Stimulated activated CD8-positive, alpha-beta memory T cell treated with anti-CD3 and anti-CD28 coated beads, Interleukin-15, amount 100 ng/mL, for 48 hours (primary cell): Measurements from ENCODE around the gene VAV3.
"Not testable (repeated sequence)": the region's sequence is repeated elsewhere in the genome, so short reads cannot be mapped to it uniquely, and the experiment has no call there.

Experiments
- DNase-seq, 2 donors: peaks; one replicate each; pipeline ENCODE4 v3.0.0-alpha.2; 2020; ENCODE audit warnings: low read depth in 2 of 2

Gene VAV3

DNA sequence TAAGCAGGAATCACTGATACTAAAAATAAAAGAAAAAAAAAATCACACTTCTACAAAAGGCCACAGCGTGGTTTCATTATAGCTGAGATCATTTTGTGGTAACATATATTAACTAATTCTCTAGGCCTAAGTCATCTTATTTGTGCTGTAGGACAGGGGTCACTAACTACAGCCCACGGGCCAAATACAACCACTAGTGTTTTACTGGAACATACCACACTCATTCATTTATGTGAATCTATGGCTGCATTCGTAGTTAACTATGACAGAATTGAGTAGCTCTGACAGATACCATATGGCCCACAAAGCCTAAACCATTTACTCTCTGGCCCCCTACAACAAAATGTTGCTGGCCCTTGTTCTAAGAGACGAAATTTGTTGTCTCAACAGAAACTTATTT lies 224.4 kb downstream of the VAV3 start:
- DNase-seq = no peak

DNA sequence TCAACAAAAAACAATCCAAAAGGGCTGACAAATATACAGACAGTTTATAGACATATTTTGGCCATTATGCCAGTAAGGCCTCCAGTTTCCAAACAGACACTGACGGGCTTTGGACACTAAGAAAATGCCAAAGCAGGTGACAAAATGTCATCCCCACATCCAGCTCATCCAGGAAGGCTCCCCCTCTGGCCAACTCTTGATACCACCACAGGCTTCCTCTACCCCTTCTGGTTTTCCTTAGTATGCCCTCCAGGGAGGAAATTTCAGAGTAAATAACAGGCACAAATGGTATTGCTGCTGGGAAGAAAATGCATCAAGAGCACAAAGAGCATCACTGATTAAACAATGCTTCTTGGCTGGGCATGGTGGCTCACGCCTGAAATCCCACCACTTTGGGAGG lies 225.3 kb downstream of the VAV3 start:
- DNase-seq = no peak

GRCh38 chr1:107739201-107739600 lies 225.8 kb downstream of the VAV3 start:
- no peak for DNase-seq

DNA sequence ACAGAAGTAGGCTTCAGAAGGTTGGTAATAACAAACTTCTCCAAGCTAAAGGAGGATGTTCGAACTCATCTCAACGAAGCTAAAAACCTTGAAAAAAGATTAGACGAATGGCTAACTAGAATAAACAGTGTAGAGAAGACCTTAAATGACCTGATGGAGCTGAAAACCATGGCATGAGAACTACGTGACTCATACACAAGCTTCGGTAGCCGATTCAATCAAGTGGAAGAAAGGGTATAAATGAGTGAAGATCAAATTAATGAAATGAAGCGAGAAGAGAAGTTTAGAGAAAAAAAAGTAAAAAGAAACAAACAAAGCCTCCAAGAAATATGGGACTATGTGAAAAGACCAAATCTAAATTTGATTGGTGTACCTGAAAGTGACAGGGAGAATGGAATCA lies 231.6 kb downstream of the VAV3 start:
- DNase-seq = not testable (repeated sequence)

DNA sequence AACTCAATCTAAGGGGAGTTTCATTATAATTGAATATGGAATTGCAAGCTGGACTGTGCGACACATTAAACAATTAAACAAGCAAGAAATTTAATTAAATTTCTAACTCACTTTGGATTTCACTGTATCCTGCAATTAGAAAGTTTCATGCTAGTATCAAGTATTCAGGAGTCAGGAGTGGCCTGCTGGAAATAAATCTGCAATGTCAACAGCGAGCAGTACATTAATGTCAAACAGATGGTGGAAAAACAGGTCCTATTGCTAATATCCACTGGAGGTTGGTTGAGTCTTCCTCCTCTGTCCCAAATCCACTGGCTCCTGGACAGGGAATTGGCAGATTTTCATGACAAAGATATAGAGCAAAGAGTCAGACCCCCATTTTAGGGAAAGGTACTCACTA lies 237.1 kb downstream of the VAV3 start:
- no peak for DNase-seq

DNA sequence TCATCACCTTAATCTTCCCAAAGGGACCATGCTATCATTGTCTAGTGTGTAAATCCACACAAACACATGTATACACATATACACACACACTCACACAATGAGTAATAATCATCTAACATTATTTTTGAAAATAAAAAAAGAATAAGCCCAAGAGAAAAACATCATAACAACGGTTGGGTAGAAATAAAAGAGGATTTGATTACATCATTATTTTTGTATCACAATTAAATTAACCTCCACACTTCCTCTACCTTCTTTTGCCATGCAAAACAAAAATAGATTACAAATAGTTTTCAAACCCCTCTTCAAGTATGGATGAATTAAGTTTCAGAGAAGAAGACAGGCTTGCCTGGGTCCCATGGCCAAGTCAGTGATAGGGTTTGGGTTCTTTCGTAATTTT lies 238.1 kb downstream of the VAV3 start:
- no peak for DNase-seq

GRCh38 chr1:107724648-107725047 lies 240.3 kb downstream of the VAV3 start:
- no peak for DNase-seq

DNA sequence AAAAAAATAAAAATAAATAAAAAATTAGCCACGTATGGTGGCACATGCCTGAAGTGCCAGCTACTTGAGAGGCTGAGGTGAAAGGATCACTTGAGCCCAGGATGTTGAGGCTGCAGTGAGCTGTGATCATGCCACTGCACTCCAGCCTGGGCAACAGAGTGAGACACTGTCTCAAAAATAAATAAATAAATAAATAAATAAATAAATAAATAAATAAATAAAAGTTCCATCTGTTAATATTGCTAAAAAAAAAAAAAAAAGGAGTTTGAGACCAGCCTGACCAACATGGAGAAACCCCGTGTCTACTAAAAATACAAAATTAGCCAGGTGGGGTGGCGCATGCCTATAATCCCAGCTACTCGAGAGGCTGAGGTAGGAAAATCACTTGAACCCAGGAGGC lies 244.8 kb downstream of the VAV3 start:
- DNase-seq = not testable (repeated sequence)

DNA sequence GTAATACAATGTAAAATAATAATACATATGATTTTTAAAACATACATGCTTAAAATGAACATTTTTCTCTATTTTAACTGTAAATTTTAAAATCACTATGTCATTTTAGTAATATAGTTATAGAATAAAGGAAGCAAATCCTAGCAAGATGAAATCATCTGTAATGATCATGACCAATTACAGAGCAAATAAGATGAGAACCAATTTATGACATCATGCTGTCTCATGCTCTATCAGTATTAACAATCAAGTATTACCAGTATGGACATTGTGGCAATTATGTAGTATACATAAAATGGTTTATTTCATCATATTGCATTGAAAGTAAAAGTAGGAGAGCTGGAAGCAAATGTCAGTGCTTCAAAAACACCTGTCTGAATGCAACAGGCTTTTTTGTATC lies 255.0 kb downstream of the VAV3 start:
- DNase-seq = no peak

- no peak for DNase-seq
Observed at GRCh38 chr1:107707111-107707510, 257.9 kb downstream of the VAV3 start.

DNA sequence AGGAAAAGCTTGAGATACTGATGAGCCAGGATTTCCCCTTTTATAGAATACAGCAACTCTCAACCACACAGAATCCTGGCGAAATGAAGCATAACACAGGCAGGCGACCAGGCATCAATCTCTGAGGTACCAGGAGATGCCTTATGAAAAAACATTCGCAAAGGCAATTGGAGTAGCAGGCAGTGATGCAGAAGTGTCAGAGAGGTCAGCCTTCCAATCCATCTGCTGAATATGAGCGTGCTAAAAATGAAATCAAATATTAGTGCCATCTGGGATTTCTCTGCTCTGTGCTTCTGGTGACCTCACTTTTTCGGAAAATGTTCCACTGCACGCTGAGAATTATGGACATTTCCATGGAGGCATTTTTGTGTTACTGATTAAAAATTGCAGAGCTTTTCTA lies 258.8 kb downstream of the VAV3 start:
- no peak for DNase-seq

DNA sequence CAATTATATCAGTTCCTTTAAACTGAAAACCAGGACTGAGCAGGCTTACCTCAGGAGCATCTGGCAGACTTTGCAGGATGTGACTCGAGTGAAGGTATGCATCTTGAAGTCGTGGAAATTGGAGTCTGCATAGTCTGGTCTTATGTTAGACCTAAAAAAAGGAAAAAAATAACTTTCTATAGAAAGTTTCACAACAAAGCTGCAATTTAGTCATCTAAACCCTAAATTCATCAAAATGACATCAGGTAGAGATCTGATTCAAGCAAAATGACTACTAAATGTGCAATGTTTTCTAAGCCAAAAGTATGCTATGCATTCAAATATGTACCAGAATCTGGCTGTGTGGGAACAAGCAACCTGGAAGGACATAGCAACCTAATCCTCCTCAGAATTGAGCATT lies 260.1 kb downstream of the VAV3 start:
- DNase-seq = no peak

GRCh38 chr1:107702946-107703571 lies 261.9 kb downstream of the VAV3 start:
- no peak for DNase-seq

DNA sequence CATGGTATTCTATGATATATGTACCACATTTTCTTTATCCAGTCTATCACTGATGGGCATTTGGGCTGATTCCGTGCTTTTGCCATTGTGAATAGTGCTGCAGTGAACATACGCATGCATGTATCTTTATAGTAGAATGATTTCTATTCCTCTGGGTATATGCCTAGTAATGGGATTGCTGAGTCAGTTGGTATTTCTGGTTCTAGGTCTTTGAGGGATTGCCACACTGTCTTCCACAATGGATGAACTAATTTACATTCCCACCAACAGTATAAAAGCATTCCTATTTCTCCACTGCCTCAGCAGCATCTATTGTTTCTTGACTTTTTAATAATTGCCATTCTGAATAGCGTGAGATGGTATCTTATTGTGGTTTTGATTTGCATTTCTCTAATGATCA lies 264.3 kb downstream of the VAV3 start:
- not testable (repeated sequence) for DNase-seq

- DNase-seq = no peak
Observed at GRCh38 chr1:107698161-107698560, 266.8 kb downstream of the VAV3 start.

- no peak for DNase-seq
Observed at GRCh38 chr1:107695341-107695740, 269.6 kb downstream of the VAV3 start.

DNA sequence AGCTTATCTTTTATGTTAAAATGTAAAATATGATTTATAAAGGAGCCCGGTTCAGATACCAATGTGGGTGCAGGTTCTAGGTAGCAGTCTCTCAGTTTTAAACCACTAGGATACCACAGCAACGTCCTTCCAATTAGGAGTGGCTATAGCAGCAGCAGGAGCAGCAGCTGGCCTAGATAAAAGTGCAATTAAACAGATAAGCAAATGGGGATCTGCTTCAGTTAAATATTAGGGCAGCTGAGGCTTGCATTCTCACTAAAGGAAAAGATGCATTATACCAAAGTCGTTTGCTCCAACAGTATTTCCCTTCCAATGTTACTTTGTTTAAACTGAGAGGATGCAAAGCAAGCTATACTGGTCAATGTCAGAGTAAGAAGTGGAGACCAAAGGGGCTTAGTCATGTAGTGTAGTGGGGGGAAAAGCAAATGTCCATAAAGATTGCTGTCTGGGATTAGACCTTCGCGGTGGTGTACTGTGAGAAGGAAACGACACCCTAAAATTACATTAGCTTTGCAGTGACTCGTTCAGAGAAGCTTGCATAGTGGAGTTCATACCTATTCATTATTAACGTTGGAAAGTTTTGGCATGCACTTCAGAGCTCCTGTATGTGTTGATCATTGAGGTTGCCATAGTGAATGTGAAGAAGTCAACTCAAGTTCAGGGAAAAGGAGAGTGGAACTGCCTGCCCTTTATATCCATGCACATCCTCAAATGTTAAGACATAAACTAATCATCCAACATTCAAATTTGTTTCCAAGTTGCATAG lies 272.2 kb downstream of the VAV3 start:
- no peak for DNase-seq

- DNase-seq = no peak
Observed at GRCh38 chr1:107691540-107691939, 273.4 kb downstream of the VAV3 start.

DNA sequence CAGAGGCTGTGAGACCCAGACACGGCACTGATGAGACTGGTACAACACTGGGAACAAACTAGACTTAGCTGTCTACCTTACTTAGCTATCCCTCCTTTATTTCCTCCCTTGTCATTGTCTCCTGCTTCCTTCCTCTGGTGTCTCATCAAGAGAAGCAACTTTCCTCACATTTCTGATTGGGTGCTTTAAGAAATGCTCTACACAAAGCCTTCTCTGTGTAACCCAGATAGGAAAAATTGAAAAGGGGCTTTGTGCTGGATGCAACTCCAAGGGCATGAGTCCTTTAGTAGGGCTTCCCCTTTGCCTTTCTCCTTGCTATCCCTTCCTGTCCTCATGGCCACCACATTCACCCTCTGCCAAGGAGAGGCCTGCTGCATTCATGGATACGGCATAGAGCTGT lies 274.5 kb downstream of the VAV3 start:
- DNase-seq = no peak

DNA sequence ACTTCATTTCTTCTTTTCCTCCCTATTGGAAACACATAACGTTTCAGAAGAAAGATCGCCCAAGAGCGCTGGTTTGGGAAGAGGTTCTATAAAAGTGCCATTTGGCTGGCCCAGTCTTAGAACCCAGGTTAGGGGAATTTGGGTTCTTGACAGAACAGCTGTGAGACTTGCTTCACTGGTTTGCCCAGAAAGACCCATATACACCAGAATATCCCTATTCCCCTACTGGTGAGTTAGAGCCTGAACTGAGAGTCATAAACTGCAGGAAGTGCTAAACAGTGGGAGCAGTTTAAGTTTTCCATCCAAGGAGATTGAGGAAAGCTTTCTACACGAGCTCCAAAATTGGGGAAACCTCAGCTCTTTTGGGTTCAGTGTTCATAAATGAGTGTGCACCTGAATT lies 275.2 kb downstream of the VAV3 start:
- no peak for DNase-seq

DNA sequence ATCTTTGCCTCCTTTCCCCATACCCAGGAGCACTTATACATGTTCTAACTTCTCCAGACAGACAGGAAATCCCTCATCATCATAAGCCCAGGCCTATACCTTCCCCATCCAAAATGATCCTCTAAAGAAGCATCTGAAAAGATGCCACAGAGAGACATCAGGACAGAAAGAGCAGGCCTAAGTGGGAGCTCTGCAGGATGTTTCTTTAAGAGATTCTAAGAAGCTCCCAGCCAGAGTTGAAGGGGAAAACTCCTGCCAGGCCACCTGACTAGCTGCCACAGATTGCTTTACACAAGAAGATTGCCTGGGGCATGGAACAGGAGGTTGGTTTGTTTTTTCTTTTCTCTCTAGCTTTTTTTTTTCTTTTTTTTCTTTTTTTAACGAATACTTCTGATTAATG lies 275.8 kb downstream of the VAV3 start:
- no peak for DNase-seq

GRCh38 chr1:107687849-107688753 lies 276.9 kb downstream of the VAV3 start:
- no peak for DNase-seq

DNA sequence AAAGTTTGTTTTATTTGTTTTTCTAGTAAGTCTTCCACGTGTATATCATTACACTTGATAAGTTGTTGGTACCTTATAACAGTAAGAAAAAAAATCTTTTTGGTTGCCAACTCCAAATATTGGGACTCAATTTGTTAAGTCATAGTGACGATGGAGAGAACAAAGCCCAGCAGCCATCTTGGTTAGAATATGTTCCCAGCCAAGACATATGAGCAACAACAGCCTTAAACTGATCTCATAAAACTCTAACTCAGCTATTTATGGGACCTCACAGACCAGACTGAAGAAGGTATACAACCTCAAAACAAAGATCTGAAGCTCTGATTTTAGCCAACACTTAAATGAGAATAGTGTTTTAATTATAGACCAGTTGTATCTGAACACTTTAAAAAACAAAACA lies 281.3 kb downstream of the VAV3 start:
- DNase-seq = no peak
